ENCODE results near the gene ATG2A.

DNA sequence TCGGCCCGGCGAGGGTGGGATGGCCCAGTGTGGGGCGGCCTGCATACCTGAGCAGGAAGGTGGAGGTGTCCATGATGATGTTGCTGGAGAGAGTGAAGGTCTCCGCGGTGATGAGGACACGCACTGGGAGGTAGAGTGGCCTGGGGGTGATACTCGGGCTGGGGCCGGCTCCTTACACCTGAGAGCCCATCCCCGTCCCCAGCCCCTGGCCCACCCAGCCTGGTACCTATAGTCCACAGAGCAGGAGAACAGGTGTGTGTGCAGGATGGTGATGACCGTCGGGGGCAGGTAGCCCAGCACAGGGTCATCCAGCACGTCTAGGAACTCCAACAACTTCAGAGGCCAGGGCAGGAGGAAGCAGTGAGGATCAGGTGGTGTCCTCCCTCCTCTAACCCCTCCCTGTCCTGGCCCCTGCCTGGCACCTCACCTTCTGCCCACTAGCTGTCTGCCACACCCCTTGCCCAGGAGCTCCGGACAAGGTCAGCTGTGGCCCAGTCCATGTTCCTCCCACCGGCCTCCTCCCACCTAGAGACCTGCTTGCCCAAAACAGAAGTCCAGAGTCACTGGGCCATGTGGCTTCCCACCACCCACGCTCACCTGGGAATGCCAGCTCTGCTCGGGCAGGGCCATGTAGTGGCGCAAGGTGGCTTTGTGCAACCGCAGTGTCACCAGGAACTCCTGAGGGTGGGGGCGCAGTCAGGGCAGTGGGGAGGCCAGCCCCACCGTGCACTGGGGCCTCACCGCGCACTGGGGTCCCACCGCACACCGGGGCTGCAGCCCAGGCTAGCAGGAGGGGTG is 11.3 kb downstream of the ATG2A start:
- TF ChIP-seq, protein P1, sequence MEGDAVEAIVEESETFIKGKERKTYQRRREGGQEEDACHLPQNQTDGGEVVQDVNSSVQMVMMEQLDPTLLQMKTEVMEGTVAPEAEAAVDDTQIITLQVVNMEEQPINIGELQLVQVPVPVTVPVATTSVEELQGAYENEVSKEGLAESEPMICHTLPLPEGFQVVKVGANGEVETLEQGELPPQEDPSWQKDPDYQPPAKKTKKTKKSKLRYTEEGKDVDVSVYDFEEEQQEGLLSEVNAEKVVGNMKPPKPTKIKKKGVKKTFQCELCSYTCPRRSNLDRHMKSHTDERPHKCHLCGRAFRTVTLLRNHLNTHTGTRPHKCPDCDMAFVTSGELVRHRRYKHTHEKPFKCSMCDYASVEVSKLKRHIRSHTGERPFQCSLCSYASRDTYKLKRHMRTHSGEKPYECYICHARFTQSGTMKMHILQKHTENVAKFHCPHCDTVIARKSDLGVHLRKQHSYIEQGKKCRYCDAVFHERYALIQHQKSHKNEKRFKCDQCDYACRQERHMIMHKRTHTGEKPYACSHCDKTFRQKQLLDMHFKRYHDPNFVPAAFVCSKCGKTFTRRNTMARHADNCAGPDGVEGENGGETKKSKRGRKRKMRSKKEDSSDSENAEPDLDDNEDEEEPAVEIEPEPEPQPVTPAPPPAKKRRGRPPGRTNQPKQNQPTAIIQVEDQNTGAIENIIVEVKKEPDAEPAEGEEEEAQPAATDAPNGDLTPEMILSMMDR (IDR thresholded peaks at IDR 0.05; ENCODE audit: control extremely low read depth in 1 of 3, insufficient read depth in 1 of 3, low read depth in 1 of 3, low read length in 3 of 3): no peak
- TF ChIP-seq SUZ12 (IDR thresholded peaks at IDR 0.05; ENCODE audit: low read length) (no peak), CBX5 (IDR thresholded peaks at IDR 0.05; ENCODE audit: low read depth, low read length) (no peak), TBP (IDR thresholded peaks at IDR 0.05; ENCODE audit: low read depth, low read length) (no peak), EGR1 (IDR thresholded peaks at IDR 0.05; ENCODE audit: borderline replicate concordance, low read depth, low read length) (no peak), EZH2 (IDR thresholded peaks at IDR 0.05; ENCODE audit: low read depth, low read length, severe bottlenecking) (no peak), SP2 (IDR thresholded peaks at IDR 0.05; ENCODE audit: low read length) (no peak), HDAC2 (IDR thresholded peaks at IDR 0.05; ENCODE audit: borderline replicate concordance in 1 of 2, low read depth in 2 of 2, low read length in 2 of 2) (no peak), POLR2A (IDR thresholded peaks at IDR 0.05; ENCODE audit: control extremely low read depth in 1 of 2, low read depth in 2 of 2, low read length in 2 of 2) (no peak), CHD1 (IDR thresholded peaks at IDR 0.05; ENCODE audit: low read depth, low read length) (no peak), SP1 (IDR thresholded peaks at IDR 0.05; ENCODE audit: low read depth, low read length) (no peak), RAD21 (IDR thresholded peaks at IDR 0.05 in 1 of 2, conservative IDR thresholded peaks at IDR 0.05 in 1 of 2; ENCODE audit: low read depth in 2 of 2, low read length in 2 of 2) (no peak)
- TF ChIP-seq, protein P2, sequence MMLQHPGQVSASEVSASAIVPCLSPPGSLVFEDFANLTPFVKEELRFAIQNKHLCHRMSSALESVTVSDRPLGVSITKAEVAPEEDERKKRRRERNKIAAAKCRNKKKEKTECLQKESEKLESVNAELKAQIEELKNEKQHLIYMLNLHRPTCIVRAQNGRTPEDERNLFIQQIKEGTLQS (IDR thresholded peaks at IDR 0.05; ENCODE audit: insufficient read depth, low read depth, low read length): no peak
